ENCODE data around the gene SF3B1.

Gene SF3B1

GRCh38 chr2:197477797-197478196 is 43.0 kb upstream of the SF3B1 start:
- Histone ChIP-seq H2BK12ac (ENCODE audit: low read length in 2 of 2) (no peak overlapping the region), H2BK15ac (ENCODE audit: low read depth, poor library complexity, severe bottlenecking) (no peak overlapping the region), H3K4me1 (ENCODE audit: control insufficient read depth, insufficient read depth, low read depth, low read length) (no peaks in the 10 kb centered on the region), H3K27ac (ENCODE audit: low read length, poor library complexity, severe bottlenecking) (no peak overlapping the region), H2AK5ac (ENCODE audit: low read length, severe bottlenecking) (no peak overlapping the region), H3K4me2 (ENCODE audit: low read length, poor library complexity, severe bottlenecking) (no peak overlapping the region), H3K18ac (ENCODE audit: low read depth in 1 of 2, low read length in 2 of 2) (no peak overlapping the region), H2BK120ac (ENCODE audit: low read depth, low read length) (no peak overlapping the region), H3K4ac (ENCODE audit: low read depth in 1 of 2, low read length in 2 of 2) (no peak overlapping the region), H3K79me1 (replicated peaks; ENCODE audit: low read length, poor library complexity, severe bottlenecking) (peaks cover 15% of the 10 kb centered on the region), H3K14ac (ENCODE audit: low read length in 2 of 2) (no peak overlapping the region), H3K23ac (ENCODE audit: low read length in 2 of 2) (no peak overlapping the region), H2AFZ (ENCODE audit: low read depth, low read length) (no peak overlapping the region), H4K91ac (ENCODE audit: low read length) (no peak overlapping the region), H3K4me3 (ENCODE audit: insufficient read depth in 1 of 2, low read depth in 1 of 2, low read length in 2 of 2) (no peak overlapping the region), H3K9ac (ENCODE audit: low read length) (no peak overlapping the region), H3K27me3 (ENCODE audit: control insufficient read depth in 1 of 2, insufficient read depth in 1 of 2, low read length in 2 of 2) (no peaks in the 10 kb centered on the region), H4K8ac (ENCODE audit: low read length) (no peak overlapping the region), H3K36me3 (ENCODE audit: control insufficient read depth in 1 of 2, insufficient read depth in 2 of 2, low read depth in 1 of 2, low read length in 2 of 2) (peaks cover 41 to 84% of the 10 kb centered on the region in 2 experiments), H3K9me3 (ENCODE audit: control insufficient read depth, low read length) (peaks cover 6% of the 10 kb centered on the region), H2BK5ac (ENCODE audit: low read depth, low read length, poor library complexity, severe bottlenecking) (no peak overlapping the region)
- no peak for DNase-seq
- WGBS, result 97% methylated on average over 3 of the region's 3 CpGs

- Histone ChIP-seq H2BK12ac (ENCODE audit: low read length in 2 of 2) (no peak overlapping the region), H2AK5ac (ENCODE audit: low read length, severe bottlenecking) (no peak overlapping the region)
- 98% methylated on average over 4 of the region's 5 CpGs for WGBS
These were observed 37.3 kb upstream of the SF3B1 start for GRCh38 chr2:197472166-197472565.

GRCh38 chr2:197464175-197464574 is 29.3 kb upstream of the SF3B1 start:
- H3K4me1 ChIP-seq (ENCODE audit: control insufficient read depth, insufficient read depth, low read depth, low read length), result peaks cover 1% of the 10 kb centered on the region
- H3K9me3 ChIP-seq (ENCODE audit: control insufficient read depth, low read length), result no peaks in the 10 kb centered on the region
- no peak overlapping the region for H2BK12ac ChIP-seq (ENCODE audit: low read length in 2 of 2)
- no peak overlapping the region for H3K27ac ChIP-seq (ENCODE audit: low read length, poor library complexity, severe bottlenecking)
- no peak overlapping the region for H3K4me3 ChIP-seq (ENCODE audit: insufficient read depth in 1 of 2, low read depth in 1 of 2, low read length in 2 of 2)
- H2AFZ ChIP-seq (ENCODE audit: low read depth, low read length), result no peak overlapping the region
- no peak overlapping the region for H2BK15ac ChIP-seq (ENCODE audit: low read depth, poor library complexity, severe bottlenecking)
- no peak overlapping the region for H3K14ac ChIP-seq (ENCODE audit: low read length in 2 of 2)
- 100% methylated on average over 1 of the region's 1 CpG for WGBS
- no peak overlapping the region for H3K23ac ChIP-seq (ENCODE audit: low read length in 2 of 2)
- H3K9ac ChIP-seq (ENCODE audit: low read length), result no peak overlapping the region
- no peak for DNase-seq
- H3K79me1 ChIP-seq (replicated peaks; ENCODE audit: low read length, poor library complexity, severe bottlenecking), result peaks cover 16% of the 10 kb centered on the region
- no peak overlapping the region for H3K4ac ChIP-seq (ENCODE audit: low read depth in 1 of 2, low read length in 2 of 2)
- H3K36me3 ChIP-seq (ENCODE audit: control insufficient read depth in 1 of 2, insufficient read depth in 2 of 2, low read depth in 1 of 2, low read length in 2 of 2), result peaks cover 35 to 93% of the 10 kb centered on the region in 2 experiments
- H2BK120ac ChIP-seq (ENCODE audit: low read depth, low read length), result no peak overlapping the region
- no peak overlapping the region for H4K91ac ChIP-seq (ENCODE audit: low read length)
- H2AK5ac ChIP-seq (ENCODE audit: low read length, severe bottlenecking), result no peak overlapping the region
- H3K27me3 ChIP-seq (ENCODE audit: control insufficient read depth in 1 of 2, insufficient read depth in 1 of 2, low read length in 2 of 2), result no peaks in the 10 kb centered on the region
- H3K4me2 ChIP-seq (ENCODE audit: low read length, poor library complexity, severe bottlenecking), result no peak overlapping the region
- no peak overlapping the region for H4K8ac ChIP-seq (ENCODE audit: low read length)
- no peak overlapping the region for H2BK5ac ChIP-seq (ENCODE audit: low read depth, low read length, poor library complexity, severe bottlenecking)
- H3K18ac ChIP-seq (ENCODE audit: low read depth in 1 of 2, low read length in 2 of 2), result no peak overlapping the region

More at GRCh38 chr2:197472166-197472565, 37.3 kb upstream of the SF3B1 start:
- Histone ChIP-seq H3K23ac (ENCODE audit: low read length in 2 of 2) (no peak overlapping the region), H3K18ac (ENCODE audit: low read depth in 1 of 2, low read length in 2 of 2) (no peak overlapping the region), H3K27ac (ENCODE audit: low read length, poor library complexity, severe bottlenecking) (no peak overlapping the region), H3K4me2 (ENCODE audit: low read length, poor library complexity, severe bottlenecking) (no peak overlapping the region), H4K8ac (ENCODE audit: low read length) (no peak overlapping the region), H2BK120ac (ENCODE audit: low read depth, low read length) (no peak overlapping the region), H3K36me3 (ENCODE audit: control insufficient read depth in 1 of 2, insufficient read depth in 2 of 2, low read depth in 1 of 2, low read length in 2 of 2) (peaks cover 47 to 94% of the 10 kb centered on the region in 2 experiments), H3K9me3 (ENCODE audit: control insufficient read depth, low read length) (no peaks in the 10 kb centered on the region), H3K4me1 (ENCODE audit: control insufficient read depth, insufficient read depth, low read depth, low read length) (no peaks in the 10 kb centered on the region), H3K79me1 (replicated peaks; ENCODE audit: low read length, poor library complexity, severe bottlenecking) (peaks cover 29% of the 10 kb centered on the region), H2AFZ (ENCODE audit: low read depth, low read length) (no peak overlapping the region), H3K4ac (ENCODE audit: low read depth in 1 of 2, low read length in 2 of 2) (no peak overlapping the region), H2BK15ac (ENCODE audit: low read depth, poor library complexity, severe bottlenecking) (no peak overlapping the region), H3K14ac (ENCODE audit: low read length in 2 of 2) (no peak overlapping the region), H3K27me3 (ENCODE audit: control insufficient read depth in 1 of 2, insufficient read depth in 1 of 2, low read length in 2 of 2) (no peaks in the 10 kb centered on the region), H3K9ac (ENCODE audit: low read length) (no peak overlapping the region), H3K4me3 (ENCODE audit: insufficient read depth in 1 of 2, low read depth in 1 of 2, low read length in 2 of 2) (no peak overlapping the region), H2BK5ac (ENCODE audit: low read depth, low read length, poor library complexity, severe bottlenecking) (no peak overlapping the region), H4K91ac (ENCODE audit: low read length) (no peak overlapping the region)
- no peak for DNase-seq

GRCh38 chr2:197461057-197461456 is 26.2 kb upstream of the SF3B1 start:
- no peaks in the 10 kb centered on the region for H3K27me3 ChIP-seq (ENCODE audit: control insufficient read depth in 1 of 2, insufficient read depth in 1 of 2, low read length in 2 of 2)
- no peak overlapping the region for H2AFZ ChIP-seq (ENCODE audit: low read depth, low read length)
- no peak overlapping the region for H4K91ac ChIP-seq (ENCODE audit: low read length)
- H2BK5ac ChIP-seq (ENCODE audit: low read depth, low read length, poor library complexity, severe bottlenecking), result no peak overlapping the region
- H2BK15ac ChIP-seq (ENCODE audit: low read depth, poor library complexity, severe bottlenecking), result no peak overlapping the region
- no peak overlapping the region for H4K8ac ChIP-seq (ENCODE audit: low read length)
- no peak overlapping the region for H3K27ac ChIP-seq (ENCODE audit: low read length, poor library complexity, severe bottlenecking)
- H3K36me3 ChIP-seq (ENCODE audit: control insufficient read depth in 1 of 2, insufficient read depth in 2 of 2, low read depth in 1 of 2, low read length in 2 of 2), result peaks cover 23 to 67% of the 10 kb centered on the region in 2 experiments
- H2BK12ac ChIP-seq (ENCODE audit: low read length in 2 of 2), result no peak overlapping the region
- H3K4ac ChIP-seq (ENCODE audit: low read depth in 1 of 2, low read length in 2 of 2), result no peak overlapping the region
- no peak overlapping the region for H3K23ac ChIP-seq (ENCODE audit: low read length in 2 of 2)
- H3K18ac ChIP-seq (ENCODE audit: low read depth in 1 of 2, low read length in 2 of 2), result no peak overlapping the region
- peak overlapping the region in 1 of 2 experiments; percentile 12 for H3K4me3 ChIP-seq (ENCODE audit: insufficient read depth in 1 of 2, low read depth in 1 of 2, low read length in 2 of 2)
- no peak overlapping the region for H2AK5ac ChIP-seq (ENCODE audit: low read length, severe bottlenecking)
- peaks cover 5% of the 10 kb centered on the region for H3K4me1 ChIP-seq (ENCODE audit: control insufficient read depth, insufficient read depth, low read depth, low read length)
- no peak overlapping the region for H3K9ac ChIP-seq (ENCODE audit: low read length)
- no peak overlapping the region for H2BK120ac ChIP-seq (ENCODE audit: low read depth, low read length)
- peaks cover 8% of the 10 kb centered on the region for H3K79me1 ChIP-seq (replicated peaks; ENCODE audit: low read length, poor library complexity, severe bottlenecking)
- H3K4me2 ChIP-seq (ENCODE audit: low read length, poor library complexity, severe bottlenecking), result no peak overlapping the region
- WGBS, result 88% methylated on average over 2 of the region's 2 CpGs
- DNase-seq, result no peak
- no peaks in the 10 kb centered on the region for H3K9me3 ChIP-seq (ENCODE audit: control insufficient read depth, low read length)
- no peak overlapping the region for H3K14ac ChIP-seq (ENCODE audit: low read length in 2 of 2)

All from mesenchymal stem cell (in vitro differentiated cells and primary cell).